ENCODE results near the gene SLC34A3.
A peak's percentile ranks its signal among the peaks of the same experiment; 100 is the strongest.

Gene SLC34A3

GRCh38 chr9:137275203-137275587 is 44.5 kb downstream of the SLC34A3 start:
- no peak for DNase-seq (ENCODE audit: low read depth in 1 of 2, low spot score in 1 of 2)
- no peak for TF ChIP-seq CTCF (IDR thresholded peaks at IDR 0.05; ENCODE audit: insufficient read depth, low read length)
- TF ChIP-seq POLR2AphosphoS5 (IDR thresholded peaks at IDR 0.05; ENCODE audit: low read depth): no peak
- TF ChIP-seq REST (IDR thresholded peaks at IDR 0.05; ENCODE audit: insufficient replicate concordance, low read depth): no peak
- TF ChIP-seq SPI1 (IDR thresholded peaks at IDR 0.05; ENCODE audit: borderline replicate concordance, low read depth): no peak
- TF ChIP-seq GABPA (IDR thresholded peaks at IDR 0.05; ENCODE audit: low read depth): no peak
- no peak overlapping the region for H3K4me3 ChIP-seq (replicated peaks; ENCODE audit: insufficient read depth, low read length)
- H3K27me3 ChIP-seq (ENCODE audit: insufficient read depth, poor library complexity, severe bottlenecking): no peaks in the 10 kb centered on the region
- H3K27ac ChIP-seq (replicated peaks): no peak overlapping the region

- no peak for DNase-seq (ENCODE audit: low read depth in 1 of 2, low spot score in 1 of 2)
- Histone ChIP-seq H3K27me3 (ENCODE audit: insufficient read depth, poor library complexity, severe bottlenecking) (no peaks in the 10 kb centered on the region), H3K27ac (replicated peaks) (peak overlapping the region; percentile 98), H3K4me3 (replicated peaks; ENCODE audit: insufficient read depth, low read length) (no peak overlapping the region)
- TF ChIP-seq SPI1 (IDR thresholded peaks at IDR 0.05; ENCODE audit: borderline replicate concordance, low read depth) (no peak), GABPA (IDR thresholded peaks at IDR 0.05; ENCODE audit: low read depth) (no peak), POLR2AphosphoS5 (IDR thresholded peaks at IDR 0.05; ENCODE audit: low read depth) (no peak), CTCF (IDR thresholded peaks at IDR 0.05; ENCODE audit: insufficient read depth, low read length) (no peak), REST (IDR thresholded peaks at IDR 0.05; ENCODE audit: insufficient replicate concordance, low read depth) (no peak)
Observed at GRCh38 chr9:137275588-137276472, 45.1 kb downstream of the SLC34A3 start.

DNA sequence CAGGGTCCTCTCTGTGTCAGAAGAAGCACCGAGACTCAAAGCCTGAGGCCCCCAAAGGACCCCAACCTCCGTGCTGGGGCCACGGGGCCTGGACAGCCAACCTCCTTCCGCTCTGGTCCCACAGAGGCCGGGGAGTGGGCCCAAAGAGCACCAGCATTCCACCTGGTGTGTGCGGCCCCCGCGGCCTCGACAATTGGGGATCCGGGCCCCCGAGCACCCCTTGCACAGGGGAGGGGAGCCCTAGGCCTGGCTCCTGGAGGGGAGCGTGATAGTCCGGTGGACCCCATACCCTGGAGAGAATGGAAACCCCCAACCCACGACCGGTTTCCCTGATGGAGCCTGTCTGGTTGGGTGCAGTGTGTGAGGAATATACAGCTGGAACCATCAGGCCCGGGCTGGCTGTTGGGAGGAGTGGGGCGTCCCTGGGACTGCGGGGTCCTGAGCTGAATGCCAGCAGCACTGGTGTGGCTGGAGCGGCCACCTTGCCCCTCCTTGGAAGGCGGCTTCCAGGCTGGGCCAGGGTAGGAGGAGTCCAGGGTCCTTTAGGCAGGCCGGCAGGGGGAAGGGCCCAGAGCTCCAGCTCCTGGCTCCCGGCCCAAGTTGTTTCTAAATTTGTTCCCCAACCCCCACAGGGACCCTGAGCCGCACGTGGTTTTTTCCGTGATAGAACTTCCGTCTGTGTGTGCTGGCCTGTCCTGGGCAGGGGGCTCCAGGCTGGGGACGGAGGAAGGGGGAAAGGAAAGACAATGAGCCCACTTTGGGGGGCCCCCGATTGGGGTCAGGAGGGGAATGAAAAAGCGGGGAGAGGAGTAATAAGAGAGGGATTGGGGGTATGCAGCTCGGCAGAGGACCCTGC is 46.0 kb downstream of the SLC34A3 start:
- Histone ChIP-seq H3K4me3 (replicated peaks; ENCODE audit: insufficient read depth, low read length) (peak overlapping the region; percentile 81), H3K27me3 (ENCODE audit: insufficient read depth, poor library complexity, severe bottlenecking) (no peaks in the 10 kb centered on the region), H3K27ac (replicated peaks) (peak overlapping the region; percentile 98)
- DNase-seq (ENCODE audit: low read depth in 1 of 2, low spot score in 1 of 2): peak; percentile 78 to 89
- TF ChIP-seq POLR2AphosphoS5 (IDR thresholded peaks at IDR 0.05; ENCODE audit: low read depth) (peak; percentile 73; the same call in 1 of the 2 replicates), REST (IDR thresholded peaks at IDR 0.05; ENCODE audit: insufficient replicate concordance, low read depth) (no peak), GABPA (IDR thresholded peaks at IDR 0.05; ENCODE audit: low read depth) (peak; percentile 10; the same call in 1 of the 2 replicates), CTCF (IDR thresholded peaks at IDR 0.05; ENCODE audit: insufficient read depth, low read length) (no peak)

Data from HL-60 (cell line).